CD14-positive monocyte (primary cell): Measurements from ENCODE around the gene CD93. TPM values are rescaled to one million over a fixed set of nuclear protein-coding genes. Genes with fewer than 3 reads are reported as not detected.

Experiments
- DNase-seq, 3 donors: peaks; one replicate each; pipeline ENCODE4 v3.0.0-alpha.2; 2011 to 2022
- H2AFZ ChIP-seq: 2 replicates; pipeline ENCODE4 v1.6.0; 2012; ENCODE audit warnings: mild to moderate bottlenecking, low read depth, low read length, inconsistent platforms; ENCODE audit not compliant: insufficient read depth, poor library complexity, severe bottlenecking
- H3K27ac ChIP-seq, 2 donors: 1 replicate in 1 of 2; 2 replicates in 1 of 2; pipeline ENCODE4 v1.5.1; 2012 to 2013; ENCODE audit warnings: low read length in 2 of 2, control low read depth in 1 of 2, inconsistent platforms in 1 of 2, low read depth in 1 of 2, mild to moderate bottlenecking in 1 of 2
- H3K27me3 ChIP-seq, 2 donors: one replicate each; pipeline versions ENCODE4 v1.6.0 to v1.6.1; 2011 to 2013; ENCODE audit warnings: low read length in 2 of 2; ENCODE audit not compliant: control insufficient read depth in 2 of 2, insufficient read depth in 2 of 2
- H3K36me3 ChIP-seq, 2 donors: replicated peaks in 1 of 2; 1 replicate in 1 of 2; 2 replicates in 1 of 2; pipeline versions ENCODE4 v1.5.1 to v1.6.1; 2012 to 2013; ENCODE audit warnings: low read length in 2 of 2, control low read depth in 1 of 2, inconsistent platforms in 1 of 2, mild to moderate bottlenecking in 1 of 2; ENCODE audit not compliant: insufficient read depth in 2 of 2, control insufficient read depth in 1 of 2
- H3K4me1 ChIP-seq, 2 donors: 1 replicate in 1 of 2; 2 replicates in 1 of 2; pipeline versions ENCODE4 v1.5.1 to v1.6.1; 2012 to 2013; ENCODE audit warnings: low read length in 2 of 2, control low read depth in 1 of 2, inconsistent platforms in 1 of 2, mild to moderate bottlenecking in 1 of 2, moderate library complexity in 1 of 2; ENCODE audit not compliant: insufficient read depth in 2 of 2, control insufficient read depth in 1 of 2
- H3K4me2 ChIP-seq: replicated peaks from 2 replicates; pipeline ENCODE3; 2012; ENCODE audit warnings: low read length, moderate library complexity, mild to moderate bottlenecking; ENCODE audit not compliant: poor library complexity, severe bottlenecking; ENCODE audit errors: extremely low read depth
- H3K4me3 ChIP-seq, 3 experiments: fragments of 200-600 bp in 1 of 3; sonication (generic) in 1 of 3; replicated peaks in 1 of 3; 1 replicate in 2 of 3; 2 replicates in 1 of 3; pipeline ENCODE4 v1.5.1; 2011 to 2013; ENCODE audit warnings: low read length in 3 of 3, mild to moderate bottlenecking in 3 of 3, control low read depth in 2 of 3, low read depth in 2 of 3, inconsistent platforms in 1 of 3, moderate library complexity in 1 of 3
- H3K79me2 ChIP-seq: 2 replicates; pipeline ENCODE4 v1.6.0; 2012; ENCODE audit warnings: mild to moderate bottlenecking, control low read depth, inconsistent platforms, low read length, moderate library complexity; ENCODE audit not compliant: insufficient read depth
- H3K9ac ChIP-seq: 2 replicates; pipeline ENCODE4 v1.6.0; 2017; ENCODE audit warnings: low read length, mild to moderate bottlenecking; ENCODE audit not compliant: insufficient read depth, poor library complexity, severe bottlenecking
- H3K9me3 ChIP-seq, 2 donors: replicated peaks in 1 of 2; 1 replicate in 1 of 2; 2 replicates in 1 of 2; pipeline versions ENCODE4 v1.5.1 to v1.6.1; 2012 to 2013; ENCODE audit warnings: low read length in 2 of 2, control low read depth in 1 of 2; ENCODE audit not compliant: control insufficient read depth in 1 of 2, insufficient read depth in 1 of 2
- H4K20me1 ChIP-seq: 2 replicates; pipeline ENCODE4 v1.6.0; 2012; ENCODE audit warnings: mild to moderate bottlenecking, low read length, control low read depth, moderate library complexity; ENCODE audit not compliant: insufficient read depth
- H3K27ac Mint-ChIP-seq, 7 donors: one replicate each; pipeline ENCODE4 v1.8.0; 2020; ENCODE audit warnings: mild to moderate bottlenecking in 7 of 7, mixed read lengths in 7 of 7, moderate library complexity in 6 of 7, inconsistent platforms in 2 of 7
- H3K27me3 Mint-ChIP-seq, 3 donors: one replicate each; pipeline ENCODE4 v1.8.0; 2021 to 2022; ENCODE audit warnings: low read depth in 3 of 3, mild to moderate bottlenecking in 3 of 3, mixed read lengths in 3 of 3, moderate library complexity in 3 of 3, inconsistent platforms in 1 of 3
- H3K36me3 Mint-ChIP-seq, 2 donors: one replicate each; pipeline ENCODE4 v1.8.0; 2020; ENCODE audit warnings: mixed read lengths in 2 of 2, inconsistent platforms in 1 of 2, mild to moderate bottlenecking in 1 of 2
- H3K4me1 Mint-ChIP-seq: one replicate; pipeline ENCODE4 v1.8.0; 2020; ENCODE audit warnings: mild to moderate bottlenecking, mixed read lengths
- H3K4me3 Mint-ChIP-seq, 2 donors: one replicate each; pipeline ENCODE4 v1.8.0; 2020; ENCODE audit warnings: mild to moderate bottlenecking in 2 of 2, mixed read lengths in 2 of 2, moderate library complexity in 1 of 2
- H3K9me3 Mint-ChIP-seq, 7 donors: one replicate each; pipeline ENCODE4 v1.8.0; 2020 to 2022; ENCODE audit warnings: mixed read lengths in 7 of 7, mild to moderate bottlenecking in 6 of 7, moderate library complexity in 6 of 7, inconsistent platforms in 2 of 7
- WGBS: methylation state at CpG from one replicate; pipeline ENCODE4 v1.1.5; 2013; ENCODE audit warnings: missing lambda C conversion rate; ENCODE audit not compliant: insufficient coverage; 5-methylcytosine and 5-hydroxymethylcytosine counted together
- intact Hi-C, 2 donors: fragments of 100-400 bp; cut with micrococcal nuclease; formaldehyde crosslinking; loops; one replicate each; pipeline versions ENCODE4 v1.15.0 to v1.15.1; 2023
- polyA plus RNA-seq, 3 donors: library from polyadenylated mRNA; depleted of rRNA in 1 of 3; unstranded in 2 of 3; stranded (reverse) in 1 of 3; fragments of 300-500 nt in 2 of 3; fragments of >200 nt in 1 of 3; fragmentation: Illumina TruSeq in 2 of 3; gene quantifications; 1 replicate in 2 of 3; 2 replicates in 1 of 3; pipeline ENCODE4 v1.2.3, GENCODE V29; 2012 to 2021
- TF ChIP-seq, protein P1 (sequence below): fragments of 200-600 bp; IDR thresholded peaks from one replicate; pipeline ENCODE4 v1.8.0; 2022; ENCODE audit warnings: antibody characterized with exemption, mild to moderate bottlenecking

CD93 gene
- polyA plus RNA-seq, 3 donors = 26.0 to 170 (median 48.9) TPM

DNA sequence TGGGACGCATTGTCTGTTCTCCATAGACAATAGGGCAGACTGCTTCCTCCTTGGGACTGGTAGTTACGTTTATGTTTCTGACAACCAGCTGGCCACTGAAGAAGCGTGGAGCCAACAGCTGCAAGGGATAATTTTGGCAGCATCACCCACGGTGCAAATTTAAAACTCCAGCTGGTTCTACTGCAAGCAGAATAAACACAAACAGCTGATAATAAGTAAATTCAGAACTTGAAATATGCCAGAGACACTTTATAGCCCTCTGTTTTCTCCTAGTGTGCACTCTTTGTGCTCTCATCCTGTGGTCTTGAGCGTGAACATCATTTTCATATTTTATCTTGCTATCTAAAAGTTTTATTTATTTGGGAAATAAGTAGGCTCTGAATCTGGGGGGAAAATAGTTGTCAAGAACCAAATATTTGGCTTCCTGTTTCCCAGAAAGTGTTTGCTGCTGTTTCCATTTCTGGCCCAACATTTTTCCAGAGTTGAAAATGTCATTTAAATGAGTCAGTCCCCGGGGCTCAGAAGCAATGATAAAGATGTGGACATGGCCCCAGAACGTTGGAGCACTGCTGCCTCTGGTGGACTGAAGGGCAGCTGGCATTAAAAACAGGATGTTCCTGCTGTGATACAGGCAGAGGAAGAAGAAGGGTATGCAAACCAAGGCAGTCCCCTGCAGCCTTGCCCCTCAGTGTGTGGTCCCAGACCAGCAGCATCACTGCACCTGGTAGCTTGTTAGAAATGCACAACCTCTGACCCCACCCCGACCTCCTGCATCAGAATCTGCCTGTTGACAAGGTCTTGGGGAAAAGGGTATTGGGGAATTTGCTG is 24.2 kb downstream of the CD93 start:
- Mint-ChIP-seq H3K4me3 (no peak overlapping the region), H3K4me1 (peaks cover 44% of the 10 kb centered on the region), H3K36me3 (peaks cover 0 to 2% of the 10 kb centered on the region in 2 donors), H3K27me3 (peaks cover 0 to 1% (median 0%) of the 10 kb centered on the region in 3 donors), H3K9me3 (peaks cover 0 to 5% (median 5%) of the 10 kb centered on the region in 7 donors), H3K27ac (peak overlapping the region in 2 of 7 donors; percentile 28 to 30)
- Histone ChIP-seq H3K36me3 (no peaks in the 10 kb centered on the region), H3K27me3 (no peaks in the 10 kb centered on the region), H3K79me2 (no peaks in the 10 kb centered on the region), H3K27ac (no peak overlapping the region), H3K4me2 (no peak overlapping the region), H3K4me3 (no peak overlapping the region), H4K20me1 (no peaks in the 10 kb centered on the region), H3K9ac (no peak overlapping the region), H3K9me3 (peaks cover 1 to 4% of the 10 kb centered on the region in 2 donors), H2AFZ (no peak overlapping the region), H3K4me1 (peaks cover 35 to 40% of the 10 kb centered on the region in 2 donors)
- TF ChIP-seq, protein P1, sequence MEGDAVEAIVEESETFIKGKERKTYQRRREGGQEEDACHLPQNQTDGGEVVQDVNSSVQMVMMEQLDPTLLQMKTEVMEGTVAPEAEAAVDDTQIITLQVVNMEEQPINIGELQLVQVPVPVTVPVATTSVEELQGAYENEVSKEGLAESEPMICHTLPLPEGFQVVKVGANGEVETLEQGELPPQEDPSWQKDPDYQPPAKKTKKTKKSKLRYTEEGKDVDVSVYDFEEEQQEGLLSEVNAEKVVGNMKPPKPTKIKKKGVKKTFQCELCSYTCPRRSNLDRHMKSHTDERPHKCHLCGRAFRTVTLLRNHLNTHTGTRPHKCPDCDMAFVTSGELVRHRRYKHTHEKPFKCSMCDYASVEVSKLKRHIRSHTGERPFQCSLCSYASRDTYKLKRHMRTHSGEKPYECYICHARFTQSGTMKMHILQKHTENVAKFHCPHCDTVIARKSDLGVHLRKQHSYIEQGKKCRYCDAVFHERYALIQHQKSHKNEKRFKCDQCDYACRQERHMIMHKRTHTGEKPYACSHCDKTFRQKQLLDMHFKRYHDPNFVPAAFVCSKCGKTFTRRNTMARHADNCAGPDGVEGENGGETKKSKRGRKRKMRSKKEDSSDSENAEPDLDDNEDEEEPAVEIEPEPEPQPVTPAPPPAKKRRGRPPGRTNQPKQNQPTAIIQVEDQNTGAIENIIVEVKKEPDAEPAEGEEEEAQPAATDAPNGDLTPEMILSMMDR = peak; percentile 59
- intact Hi-C loops = no loop called here
- DNase-seq = peak; percentile 61 to 78 (median 72)
- WGBS = 39% methylated on average over 5 of the region's 8 CpGs

DNA sequence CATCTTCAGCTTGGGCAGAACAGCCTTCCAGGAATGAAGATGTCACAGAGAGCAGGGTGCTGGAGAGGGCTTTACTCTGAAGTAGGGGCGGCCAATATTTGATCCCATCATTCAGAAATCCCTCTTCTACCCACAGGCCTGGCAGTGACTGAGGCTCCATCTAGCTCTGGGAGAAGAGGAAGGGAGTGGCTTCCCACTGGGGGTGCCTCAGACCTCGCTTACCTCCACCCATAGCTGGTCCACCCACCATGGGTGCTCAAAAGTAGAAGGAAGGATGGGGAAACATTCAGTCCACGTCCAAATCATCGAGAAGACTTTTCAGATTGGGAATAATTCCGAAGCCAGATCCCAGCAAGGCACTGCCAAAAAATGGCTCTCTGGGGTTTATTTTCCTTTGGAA is 24.9 kb downstream of the CD93 start:
- peaks cover 0 to 2% of the 10 kb centered on the region in 2 donors for H3K36me3 Mint-ChIP-seq
- H3K36me3 ChIP-seq = no peaks in the 10 kb centered on the region
- peaks cover 44% of the 10 kb centered on the region for H3K4me1 Mint-ChIP-seq
- H3K9me3 ChIP-seq = peaks cover 4 to 5% of the 10 kb centered on the region in 2 donors
- H3K27ac Mint-ChIP-seq = no peak overlapping the region
- H3K27me3 Mint-ChIP-seq = peaks cover 0 to 1% (median 0%) of the 10 kb centered on the region in 3 donors
- peaks cover 35 to 40% of the 10 kb centered on the region in 2 donors for H3K4me1 ChIP-seq
- no peak overlapping the region for H3K4me3 ChIP-seq
- no peak overlapping the region for H3K4me2 ChIP-seq
- H3K9me3 Mint-ChIP-seq = peaks cover 5 to 11% (median 8%) of the 10 kb centered on the region in 7 donors
- DNase-seq = no peak
- no peak overlapping the region for H3K27ac ChIP-seq
- TF ChIP-seq, protein P1 = no peak
- no peak overlapping the region for H2AFZ ChIP-seq
- no peaks in the 10 kb centered on the region for H4K20me1 ChIP-seq
- H3K27me3 ChIP-seq = no peaks in the 10 kb centered on the region
- no peak overlapping the region for H3K9ac ChIP-seq
- WGBS = no CpG with 5 or more reads among the region's 5 CpGs
- H3K4me3 Mint-ChIP-seq = no peak overlapping the region
- intact Hi-C loops = no loop called here
- no peaks in the 10 kb centered on the region for H3K79me2 ChIP-seq
